Erythroblast (primary cell): ENCODE results near the gene USE1.

Experiments used
- DNase-seq, 2 experiments: peaks; one replicate each; lab custom pipeline; 2025; lab: John Stamatoyannopoulos, UW
- GATA1 ChIP-seq: IDR thresholded peaks from 2 replicates; pipeline ENCODE4 v1.6.1; 2011; ENCODE audit warnings: low read depth, mild to moderate bottlenecking, control low read depth, low read length, moderate library complexity
- POLR2A ChIP-seq: IDR thresholded peaks from 2 replicates; pipeline ENCODE4 v1.6.1; 2011; ENCODE audit warnings: mild to moderate bottlenecking, low read length

USE1 gene

DNA sequence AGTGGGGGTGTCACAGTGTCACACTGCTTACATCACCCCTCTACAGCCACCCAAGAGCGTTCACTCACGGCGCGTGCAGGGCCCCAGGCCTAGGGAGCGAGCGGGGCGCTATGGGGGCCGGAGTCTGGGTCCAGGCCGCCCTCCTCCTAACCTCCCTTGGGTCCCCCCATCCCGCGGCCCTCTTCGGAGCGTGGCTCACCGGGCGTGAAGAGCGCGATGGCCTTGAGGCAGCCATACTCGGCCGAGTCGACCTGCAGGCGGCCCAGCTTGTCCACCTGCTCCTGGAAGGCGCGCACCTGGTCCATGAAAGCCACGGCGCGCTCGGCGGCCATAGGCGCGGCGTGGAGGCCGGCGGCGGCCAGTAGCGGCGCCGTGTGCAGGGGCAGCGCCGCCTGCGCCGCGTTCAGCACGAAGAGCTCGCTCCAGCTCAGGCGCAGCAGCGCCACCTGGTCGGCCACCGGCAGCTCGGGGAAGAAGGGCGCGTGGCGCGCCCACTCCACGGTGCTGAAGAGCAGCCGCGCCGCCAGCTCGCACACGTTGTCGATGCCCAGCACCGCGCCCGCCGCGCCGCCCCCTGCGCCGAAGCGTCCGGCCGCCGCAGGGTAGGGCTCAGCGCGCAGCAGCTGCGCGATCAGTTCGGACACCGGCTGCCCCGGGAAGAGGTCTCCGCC lies 20.3 kb downstream of the USE1 start:
- TF ChIP-seq GATA1: no peak
- no peak for TF ChIP-seq POLR2A
- DNase-seq: peak; percentile 84 to 90

DNA sequence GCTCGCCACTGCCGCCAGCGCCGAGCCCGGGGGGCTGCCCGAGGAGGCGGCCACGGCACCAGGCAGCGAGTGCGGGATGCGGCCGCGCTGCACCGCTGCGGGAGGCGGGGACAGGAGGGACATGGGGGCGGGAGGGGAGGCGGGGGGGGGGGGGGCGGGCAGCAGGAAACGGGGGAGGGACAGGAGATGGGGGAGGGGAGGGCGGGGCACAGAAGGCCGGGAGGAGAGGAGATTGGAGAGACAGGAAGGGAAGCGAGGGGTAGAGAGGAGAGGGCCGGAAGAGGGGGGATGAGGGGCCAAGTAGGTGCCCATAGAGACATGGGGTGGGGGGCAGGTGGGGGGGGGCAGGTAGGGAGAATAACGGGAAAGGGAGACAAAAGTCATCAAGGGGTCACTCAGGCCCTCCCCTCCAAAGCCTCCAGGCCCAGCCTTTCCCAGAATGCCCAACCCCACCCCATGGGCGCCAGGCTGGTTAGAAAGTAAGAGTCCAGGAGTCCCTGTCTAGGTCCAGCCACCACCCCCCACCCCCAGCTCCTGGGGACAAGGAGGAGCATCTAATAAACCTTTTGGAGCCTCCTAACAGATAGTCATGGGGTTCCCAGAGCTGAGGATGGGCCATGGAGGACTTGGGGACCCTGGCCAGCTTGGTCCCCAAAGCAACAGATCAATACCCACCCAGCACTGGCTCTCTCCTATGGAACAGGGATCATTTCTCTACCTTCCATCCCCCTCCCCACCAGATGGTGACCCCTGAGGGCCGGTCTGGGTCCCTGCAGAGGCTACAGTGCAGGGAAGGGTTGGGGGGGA lies 21.0 kb downstream of the USE1 start:
- DNase-seq: peak in 1 of 2 experiments; percentile 66
- TF ChIP-seq POLR2A: no peak
- TF ChIP-seq GATA1: no peak

DNA sequence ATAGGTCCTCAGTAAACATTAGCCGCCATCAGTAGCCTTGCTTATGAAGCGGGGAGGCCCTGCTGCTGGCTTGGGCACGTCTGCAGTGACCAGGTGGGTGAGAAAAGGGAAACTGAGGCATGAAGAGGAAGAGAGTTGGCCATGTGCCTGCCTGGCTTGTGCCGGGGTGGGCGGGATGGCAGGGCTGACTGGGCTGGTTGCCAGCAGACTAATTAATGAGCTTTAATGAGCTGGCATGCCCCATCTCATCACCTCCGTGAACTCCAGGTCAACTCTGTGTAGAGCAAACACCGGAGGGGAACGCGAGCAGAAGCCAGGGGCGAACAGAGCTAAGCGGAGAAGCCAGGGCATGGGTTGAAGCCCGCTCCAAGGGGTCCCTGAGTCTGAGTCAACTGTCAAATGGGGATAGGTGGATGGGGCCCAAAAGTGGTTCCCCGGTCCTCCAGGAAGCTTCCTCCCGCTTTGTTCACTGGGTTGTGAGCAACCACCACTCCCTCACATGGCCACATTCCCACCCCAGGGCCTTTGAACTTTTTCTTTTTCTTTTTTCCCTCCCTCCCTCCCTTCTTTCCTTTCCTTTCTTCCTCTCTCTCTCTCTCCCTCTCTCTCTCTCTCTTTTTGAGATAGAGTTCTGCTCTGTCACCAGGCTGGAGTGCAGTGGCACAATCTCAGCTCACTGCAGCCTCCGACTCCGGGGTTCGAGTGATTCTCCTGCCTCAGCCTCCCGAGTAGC lies 21.8 kb downstream of the USE1 start:
- DNase-seq: no peak

DNA sequence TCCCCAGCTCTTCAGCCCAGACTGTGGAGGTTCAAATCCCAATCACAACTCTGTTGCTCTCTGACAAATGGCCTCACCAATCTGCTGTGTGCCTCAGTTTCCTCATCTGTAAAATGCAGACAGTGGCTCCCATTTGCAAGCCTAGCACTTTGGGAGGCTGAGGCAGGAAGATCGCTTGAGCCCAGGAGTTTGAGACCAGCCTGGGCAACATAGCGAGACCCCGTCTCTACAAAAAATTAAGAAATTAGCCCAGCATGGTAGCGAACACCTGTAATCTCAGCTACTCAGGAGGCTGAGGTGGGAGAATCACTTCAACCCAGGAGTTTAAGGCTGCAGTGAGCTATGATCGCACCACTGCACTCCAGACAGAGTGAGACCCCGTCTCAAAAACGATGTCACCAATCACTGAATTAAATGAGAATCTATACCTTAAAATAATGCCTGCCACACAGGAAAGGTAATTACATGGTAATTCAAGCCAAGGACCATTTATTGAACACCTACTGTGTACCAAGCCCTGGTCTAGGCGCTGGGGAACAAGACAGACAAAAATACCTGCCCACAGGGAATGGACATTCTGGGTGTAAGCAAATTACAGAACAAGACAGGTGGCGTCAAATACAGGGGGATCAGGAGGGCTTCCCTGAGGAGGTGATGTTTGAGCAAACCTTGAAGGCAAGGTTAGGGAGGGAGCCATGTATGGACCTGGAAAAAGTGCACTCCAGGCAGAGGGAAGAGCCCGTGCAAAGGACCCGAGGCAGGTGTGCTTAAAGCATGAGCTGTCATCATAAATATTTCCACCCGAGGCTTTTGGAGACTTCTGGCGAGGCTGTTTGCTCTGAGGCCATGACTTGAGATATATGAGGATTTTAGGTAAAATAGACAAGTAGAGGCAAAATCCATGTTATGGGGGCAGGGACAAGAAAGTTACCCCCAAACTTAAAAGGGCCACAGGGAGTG lies 22.9 kb downstream of the USE1 start:
- no peak for DNase-seq
- no peak for TF ChIP-seq POLR2A
- no peak for TF ChIP-seq GATA1

More for the DNA sequence above, 21.8 kb downstream of the USE1 start:
- no peak for TF ChIP-seq POLR2A

DNA sequence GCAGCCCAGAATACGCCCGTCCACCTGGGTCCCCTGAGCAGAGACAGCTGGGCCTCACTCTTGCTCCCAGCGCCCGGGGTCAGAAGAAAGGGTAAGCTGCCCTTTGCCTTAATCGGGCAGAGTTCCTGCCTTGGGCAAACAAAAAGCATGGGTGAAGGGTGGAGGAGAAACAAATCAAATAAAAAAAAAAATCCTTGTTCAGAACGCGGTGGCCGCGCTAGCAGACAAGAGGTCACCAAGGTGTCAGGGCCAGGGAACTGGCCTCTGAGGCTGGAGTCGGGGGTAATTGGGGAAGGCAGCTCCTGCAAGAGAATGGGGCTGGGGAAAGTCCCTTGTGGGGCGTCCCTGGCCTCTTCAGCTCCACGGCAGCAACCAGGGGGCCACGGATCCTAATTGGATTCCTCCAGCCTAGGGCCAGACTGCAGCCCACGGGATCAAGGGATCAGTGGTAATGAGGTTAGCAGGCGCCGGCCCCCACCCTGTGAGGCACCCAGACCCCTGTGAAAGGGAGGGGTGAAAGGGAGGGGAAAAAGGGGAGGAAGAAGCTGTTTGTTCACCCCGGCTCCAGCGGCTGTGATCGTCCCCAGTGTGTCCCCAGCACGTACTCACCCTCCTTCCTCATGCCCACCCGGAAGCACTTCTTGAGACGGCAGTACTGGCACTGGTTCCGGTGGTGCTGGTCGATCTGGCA lies 25.1 kb downstream of the USE1 start:
- no peak for TF ChIP-seq GATA1
- TF ChIP-seq POLR2A: no peak
- DNase-seq: no peak

DNA sequence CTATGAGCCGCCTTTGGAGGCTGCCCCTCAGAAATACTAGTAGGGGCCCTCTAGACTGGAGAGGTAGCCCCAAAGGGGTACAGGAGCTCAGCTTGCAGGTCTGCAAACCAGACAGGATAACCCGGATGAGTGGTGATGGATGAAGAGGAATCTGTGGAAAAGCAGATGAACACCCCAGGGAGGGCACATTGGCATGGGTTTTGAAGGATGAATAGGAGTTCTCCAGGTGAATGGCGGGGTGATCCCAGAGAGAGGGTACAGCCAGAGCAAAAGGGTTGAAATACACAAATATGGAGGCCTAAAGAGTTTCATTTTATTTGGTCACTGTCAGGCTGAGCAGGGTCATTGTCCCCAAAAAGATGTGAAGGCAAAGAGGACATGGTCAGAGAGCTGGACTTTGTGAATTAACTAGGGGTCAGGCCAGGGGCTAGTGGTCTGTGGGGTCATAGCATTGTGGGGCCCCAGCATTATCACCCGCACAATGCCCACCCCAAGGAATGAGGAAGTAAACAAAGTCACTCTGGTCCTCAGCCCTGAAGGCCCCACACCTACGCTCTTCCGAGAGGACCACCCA lies 25.8 kb downstream of the USE1 start:
- TF ChIP-seq POLR2A (no peak), GATA1 (no peak)
- no peak for DNase-seq

DNA sequence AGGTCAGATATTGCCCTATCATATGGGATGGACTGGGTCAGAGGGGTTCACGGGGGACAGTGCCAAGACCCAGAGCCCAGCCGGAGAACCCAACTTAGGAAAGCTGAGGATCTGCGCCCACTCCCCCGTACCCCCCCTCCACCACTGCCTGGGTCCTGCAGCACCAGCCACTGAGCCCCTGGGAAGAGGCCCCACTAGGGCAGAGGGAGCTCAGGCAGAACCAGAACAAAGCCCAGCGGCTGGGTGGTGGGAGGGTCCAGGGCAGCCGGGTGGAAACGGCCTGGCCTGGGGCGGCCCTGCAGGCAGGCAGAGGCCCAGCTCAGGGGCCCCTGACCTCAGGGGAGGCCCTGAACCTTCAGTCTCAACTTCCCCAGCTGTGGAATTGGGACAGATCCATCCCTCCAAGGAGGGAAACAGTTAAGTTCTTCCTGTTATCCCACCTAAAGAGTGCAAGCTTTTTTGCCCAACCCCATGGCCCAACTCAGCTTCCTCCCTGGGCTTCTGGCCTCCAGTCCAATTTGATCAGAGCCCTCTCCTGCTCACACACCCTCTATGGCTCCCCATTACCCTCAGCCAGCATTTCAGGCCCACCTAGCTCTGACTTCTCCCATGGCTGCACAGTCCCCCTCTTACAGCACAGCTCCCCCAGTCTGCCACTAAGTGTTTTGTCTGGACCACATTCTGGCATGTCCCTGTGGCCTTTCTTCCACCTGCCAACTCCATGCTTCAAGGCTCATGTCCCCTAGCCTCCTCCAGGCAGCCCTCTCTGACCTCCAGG lies 27.5 kb downstream of the USE1 start:
- TF ChIP-seq POLR2A (no peak), GATA1 (no peak)
- no peak for DNase-seq

DNA sequence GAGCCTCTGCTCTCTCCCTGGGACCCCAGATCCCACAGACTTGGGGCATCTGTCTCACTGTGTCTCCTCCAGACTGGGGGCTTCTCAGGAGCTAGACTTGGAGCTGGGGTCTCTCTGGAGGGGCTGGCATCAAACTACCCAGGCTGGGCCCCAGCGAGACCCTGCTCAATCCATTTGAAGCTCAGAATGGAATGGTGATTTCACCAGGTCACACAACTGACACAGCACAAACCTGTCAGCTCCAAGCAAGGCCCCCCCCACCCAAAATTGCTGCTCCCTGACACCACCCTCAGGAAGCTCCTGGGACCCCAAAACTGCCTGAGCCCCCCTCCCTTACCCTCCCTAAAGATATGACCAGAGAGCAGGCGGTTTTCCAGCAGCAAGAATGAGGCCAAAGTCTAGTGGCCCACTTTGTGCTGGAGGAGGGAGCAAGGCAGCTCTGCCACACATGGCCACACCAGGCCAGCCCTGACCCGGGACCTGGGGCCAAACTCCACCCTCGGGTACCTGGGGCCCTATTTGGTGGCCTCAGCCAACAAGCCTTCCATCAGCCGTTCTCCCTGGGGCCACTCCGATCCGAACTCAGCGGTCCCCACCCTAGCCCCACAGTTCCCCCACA lies 28.2 kb downstream of the USE1 start:
- no peak for DNase-seq
- TF ChIP-seq POLR2A (no peak), GATA1 (no peak)

DNA sequence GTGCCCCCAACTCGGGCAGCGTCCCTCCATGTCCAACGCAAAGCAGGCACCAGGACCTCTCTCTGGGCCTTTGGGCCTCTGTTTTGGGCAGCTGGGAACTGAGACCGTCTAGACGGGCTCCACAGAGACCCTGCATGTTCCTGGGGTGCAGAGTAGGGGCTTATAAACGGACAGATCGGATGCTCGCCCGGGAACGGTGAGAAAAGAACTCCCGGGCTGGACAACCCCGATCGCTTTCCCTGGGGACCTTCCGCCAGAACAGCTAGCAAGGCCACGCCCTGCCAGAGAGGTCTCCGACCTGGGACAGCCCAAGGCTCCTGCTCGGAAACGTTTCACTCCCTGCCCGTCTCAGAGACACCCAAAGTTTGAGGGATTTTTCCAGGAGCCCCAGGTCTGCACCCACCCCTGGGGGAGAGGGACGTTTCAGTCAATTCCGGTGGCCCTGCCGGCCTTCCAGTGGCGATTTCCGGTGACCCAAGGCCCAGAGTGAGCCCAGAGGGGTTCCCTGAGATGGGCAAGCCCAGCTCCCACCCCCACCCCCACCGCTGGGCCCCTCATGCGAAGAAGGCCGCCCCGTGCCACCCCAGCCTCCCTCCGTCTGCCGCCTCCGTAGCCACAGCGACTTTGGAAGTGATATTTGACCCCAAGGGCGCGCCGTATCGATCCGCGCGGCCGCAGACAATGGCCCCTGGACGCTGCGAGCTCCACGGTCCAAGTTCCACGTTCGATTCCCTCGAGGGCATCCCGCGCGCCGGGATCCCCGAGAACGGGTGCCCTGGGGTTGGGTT lies 28.9 kb downstream of the USE1 start:
- TF ChIP-seq POLR2A (no peak), GATA1 (no peak)
- DNase-seq: peak; percentile 60 to 69
